Body of pancreas (tissue), 4 donors: ENCODE data around the gene PTPRM. TPM values are rescaled to one million over a fixed set of nuclear protein-coding genes. Genes with fewer than 3 reads are reported as not detected.
A peak's percentile ranks its signal among the peaks of the same experiment; 100 is the strongest.

Experiments
- ATAC-seq: fragments of 150-250 bp; one replicate; pipeline ENCODE4 v1.9.1; 2016
- DNase-seq, 4 donors: peaks; one replicate each; pipeline ENCODE4 v3.0.0-alpha.2; 2019
- H3K27ac ChIP-seq, 4 donors: fragments of 200-600 bp; sonication (generic); 1 replicate in 3 of 4; 2 replicates in 1 of 4; pipeline versions ENCODE4 v1.5.1 to v1.6.1; 2016 to 2019; ENCODE audit warnings: mild to moderate bottlenecking in 1 of 4, mixed read lengths in 1 of 4, moderate library complexity in 1 of 4
- H3K27me3 ChIP-seq, 2 donors: fragments of 200-600 bp; sonication (generic); one replicate each; pipeline ENCODE4 v1.6.0; 2016; ENCODE audit warnings: mild to moderate bottlenecking in 1 of 2
- H3K36me3 ChIP-seq, 2 donors: fragments of 200-600 bp; sonication (generic); replicated peaks in 1 of 2; 2 replicates each; pipeline ENCODE4 v1.5.1; 2016; ENCODE audit warnings: low read depth in 2 of 2; ENCODE audit not compliant: insufficient read depth in 1 of 2
- H3K4me1 ChIP-seq: fragments of 200-600 bp; sonication (generic); one replicate; pipeline ENCODE4 v1.6.0; 2016
- H3K4me3 ChIP-seq, 2 donors: fragments of 200-600 bp; sonication (generic); 1 replicate in 1 of 2; 2 replicates in 1 of 2; pipeline ENCODE4 v1.5.1; 2016 to 2019
- H3K9me3 ChIP-seq, 3 donors: fragments of 200-600 bp; sonication (generic); 1 replicate in 2 of 3; 2 replicates in 1 of 3; pipeline ENCODE4 v1.5.1; 2016
- POLR2A ChIP-seq, 3 donors: fragments of 450-650 bp; IDR thresholded peaks; one replicate each; pipeline ENCODE4 v1.6.1; 2016; ENCODE audit warnings: antibody characterized with exemption in 3 of 3, mild to moderate bottlenecking in 2 of 3
- WGBS, 2 donors: methylation state at CpG; one replicate each; pipeline ENCODE4 v1.1.5; 2017; 5-methylcytosine and 5-hydroxymethylcytosine counted together
- intact Hi-C: fragments of 100-400 bp; cut with DNase I; formaldehyde crosslinking; loops from one replicate; pipeline ENCODE4 v1.15.1; 2023
- total RNA-seq, 2 donors: library from RNA; depleted of rRNA; stranded (reverse); fragments of >200 nt; gene quantifications; one replicate each; pipeline ENCODE4 v1.1.0, GENCODE V29; 2016
- TF ChIP-seq, protein P1 (sequence below), 7 experiments: fragments of 450-650 bp in 4 of 7; fragments of 200-600 bp in 3 of 7; sonication (generic) in 3 of 7; IDR thresholded peaks; one replicate each; pipeline ENCODE4 v1.5.1; 2016 to 2019; ENCODE audit warnings: antibody characterized with exemption in 7 of 7

The PTPRM gene
- total RNA-seq, 2 donors from 2014 or later, result 38.2 to 48.0 TPM

DNA sequence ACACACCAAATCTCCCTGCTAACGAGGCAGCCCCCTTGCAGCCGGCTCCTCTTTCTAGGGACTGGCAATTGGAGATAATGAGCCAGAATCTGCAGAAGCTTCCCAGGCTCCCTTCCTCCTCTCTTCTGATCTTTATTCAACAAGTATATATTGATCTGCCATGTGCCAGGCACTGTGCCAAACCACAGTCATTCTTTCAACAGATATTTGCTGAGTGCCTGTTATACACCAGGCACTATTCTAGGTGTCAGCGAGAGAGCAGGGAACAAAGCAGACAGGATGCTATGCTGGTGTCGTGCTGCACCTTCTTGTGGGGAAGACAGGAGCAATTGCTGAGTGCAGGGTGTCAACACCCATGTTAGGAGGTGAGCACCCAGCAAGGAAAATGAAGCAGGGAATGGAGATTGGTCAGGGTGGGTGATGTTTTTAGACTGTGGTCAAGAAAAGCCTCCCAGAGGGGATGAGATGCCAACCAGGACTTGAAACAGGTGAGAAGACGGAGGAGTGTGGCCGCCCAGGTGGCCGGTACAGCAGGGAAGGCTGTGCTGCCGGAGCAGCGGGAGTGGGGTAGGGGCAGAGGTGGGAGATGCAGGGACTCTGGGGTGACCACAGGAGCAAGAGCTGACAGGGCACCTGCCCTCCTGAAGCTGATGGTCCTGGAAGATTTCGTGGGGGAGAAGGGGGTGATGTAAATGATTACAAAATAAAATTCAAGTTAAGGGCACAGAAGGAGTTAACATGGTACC, 734.5 kb downstream of the PTPRM start:
- Histone ChIP-seq H3K9me3 (no peaks in the 10 kb centered on the region), H3K4me1 (peaks cover 12% of the 10 kb centered on the region), H3K4me3 (no peak overlapping the region), H3K36me3 (no peaks in the 10 kb centered on the region), H3K27ac (no peak overlapping the region), H3K27me3 (no peaks in the 10 kb centered on the region)
- 73 to 76% methylated on average over 10 of the region's 10 CpGs for WGBS, 2 donors
- DNase-seq, result peak; percentile 55 to 78 (median 66)
- intact Hi-C loops, result no loop called here
- peak; percentile 63 for ATAC-seq
- TF ChIP-seq, protein P1, sequence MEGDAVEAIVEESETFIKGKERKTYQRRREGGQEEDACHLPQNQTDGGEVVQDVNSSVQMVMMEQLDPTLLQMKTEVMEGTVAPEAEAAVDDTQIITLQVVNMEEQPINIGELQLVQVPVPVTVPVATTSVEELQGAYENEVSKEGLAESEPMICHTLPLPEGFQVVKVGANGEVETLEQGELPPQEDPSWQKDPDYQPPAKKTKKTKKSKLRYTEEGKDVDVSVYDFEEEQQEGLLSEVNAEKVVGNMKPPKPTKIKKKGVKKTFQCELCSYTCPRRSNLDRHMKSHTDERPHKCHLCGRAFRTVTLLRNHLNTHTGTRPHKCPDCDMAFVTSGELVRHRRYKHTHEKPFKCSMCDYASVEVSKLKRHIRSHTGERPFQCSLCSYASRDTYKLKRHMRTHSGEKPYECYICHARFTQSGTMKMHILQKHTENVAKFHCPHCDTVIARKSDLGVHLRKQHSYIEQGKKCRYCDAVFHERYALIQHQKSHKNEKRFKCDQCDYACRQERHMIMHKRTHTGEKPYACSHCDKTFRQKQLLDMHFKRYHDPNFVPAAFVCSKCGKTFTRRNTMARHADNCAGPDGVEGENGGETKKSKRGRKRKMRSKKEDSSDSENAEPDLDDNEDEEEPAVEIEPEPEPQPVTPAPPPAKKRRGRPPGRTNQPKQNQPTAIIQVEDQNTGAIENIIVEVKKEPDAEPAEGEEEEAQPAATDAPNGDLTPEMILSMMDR (IDR thresholded peaks at IDR 0.05), result no peak
- TF ChIP-seq POLR2A (IDR thresholded peaks at IDR 0.05), result no peak

DNA sequence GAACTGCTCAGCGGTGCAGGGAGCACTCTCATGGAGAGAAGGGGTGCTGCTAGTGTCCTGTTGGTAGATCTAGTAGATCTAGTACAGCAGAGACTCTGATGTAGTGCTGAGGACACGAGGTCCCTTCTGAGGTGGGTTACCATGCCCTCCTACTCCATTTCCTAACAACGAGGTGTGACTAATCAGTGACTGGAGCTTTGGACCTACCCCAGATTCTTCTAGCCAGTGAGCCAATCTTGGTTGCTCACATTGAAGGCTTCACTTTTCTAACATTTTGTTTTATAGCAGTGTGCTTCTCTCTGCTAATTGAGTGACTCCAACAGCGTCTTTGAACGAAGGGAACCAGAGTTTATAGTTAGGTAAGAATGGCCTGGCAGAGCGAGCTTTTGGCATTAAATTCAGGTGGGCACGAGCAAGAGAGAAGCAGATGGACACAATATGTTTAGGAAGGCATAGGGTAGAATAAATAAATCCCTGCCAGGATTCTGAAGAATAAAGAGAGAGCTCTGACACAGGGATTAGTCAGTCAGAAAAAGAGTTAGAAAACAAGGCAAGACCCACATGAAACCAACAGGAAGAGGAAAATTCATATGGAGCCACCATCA, 736.1 kb downstream of the PTPRM start:
- 88 to 93% methylated on average over 7 of the region's 7 CpGs for WGBS, 2 donors

DNA sequence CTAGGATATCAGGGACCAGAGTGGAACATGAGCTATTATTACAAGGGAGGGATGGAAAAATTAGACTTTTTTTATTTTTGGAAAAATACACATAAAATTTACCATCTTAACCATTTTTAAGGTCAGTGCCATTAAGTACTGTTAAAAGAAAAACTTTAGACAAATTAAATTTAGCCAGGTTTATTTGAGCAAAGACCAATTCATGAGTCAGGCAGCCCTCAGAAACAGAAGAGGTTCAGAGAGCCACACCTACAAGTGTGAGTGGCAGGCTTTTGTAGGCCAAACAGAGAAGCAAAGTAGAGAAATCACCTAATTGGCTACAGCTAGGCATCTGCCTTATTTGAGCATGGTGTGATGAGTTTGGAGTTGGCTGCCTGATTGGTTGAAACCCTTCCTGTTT, 740.8 kb downstream of the PTPRM start:
- no peaks in the 10 kb centered on the region for H3K4me1 ChIP-seq
- H3K27ac ChIP-seq, result no peak overlapping the region
- no peak overlapping the region for H3K4me3 ChIP-seq
- TF ChIP-seq, protein P1 (IDR thresholded peaks at IDR 0.05), result no peak
- no peak for TF ChIP-seq POLR2A (IDR thresholded peaks at IDR 0.05)
- intact Hi-C loops, result no loop called here
- H3K36me3 ChIP-seq, result no peaks in the 10 kb centered on the region
- no peaks in the 10 kb centered on the region for H3K9me3 ChIP-seq
- ATAC-seq (no peak), DNase-seq (no peak)
- no peaks in the 10 kb centered on the region for H3K27me3 ChIP-seq

More for the DNA sequence above, 736.1 kb downstream of the PTPRM start:
- DNase-seq (no peak), ATAC-seq (no peak)
- no peaks in the 10 kb centered on the region for H3K27me3 ChIP-seq
- H3K9me3 ChIP-seq, result no peaks in the 10 kb centered on the region
- H3K27ac ChIP-seq, result no peak overlapping the region
- intact Hi-C loops, result no loop called here
- TF ChIP-seq, protein P1 (IDR thresholded peaks at IDR 0.05), result no peak
- TF ChIP-seq POLR2A (IDR thresholded peaks at IDR 0.05), result no peak
- peaks cover 12% of the 10 kb centered on the region for H3K4me1 ChIP-seq
- H3K36me3 ChIP-seq, result no peaks in the 10 kb centered on the region
- H3K4me3 ChIP-seq, result no peak overlapping the region

DNA sequence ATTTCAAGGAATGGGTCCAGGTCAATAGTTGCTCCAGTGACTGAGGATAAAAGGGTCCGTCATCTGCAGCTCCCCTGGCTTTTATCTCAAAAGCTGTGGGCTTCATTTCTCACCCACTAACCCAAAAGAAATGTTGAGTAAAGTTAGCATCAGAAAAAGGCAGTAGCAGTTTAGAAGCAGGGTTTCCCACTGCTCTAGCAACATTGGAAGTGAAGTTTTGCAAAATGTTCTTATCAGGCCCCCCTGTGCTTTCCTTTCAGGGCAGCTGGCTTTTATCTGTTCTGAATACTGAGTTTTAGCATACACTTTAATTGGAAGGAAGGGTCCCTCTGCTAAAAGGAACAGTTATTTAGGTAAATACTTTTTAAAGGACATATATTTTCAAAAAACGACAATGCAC, 745.9 kb downstream of the PTPRM start:
- intact Hi-C loops, result no loop called here
- Histone ChIP-seq H3K4me1 (no peaks in the 10 kb centered on the region), H3K4me3 (no peak overlapping the region), H3K27ac (no peak overlapping the region), H3K36me3 (no peaks in the 10 kb centered on the region), H3K9me3 (no peaks in the 10 kb centered on the region), H3K27me3 (no peaks in the 10 kb centered on the region)
- TF ChIP-seq, protein P1 (IDR thresholded peaks at IDR 0.05), result no peak
- no peak for TF ChIP-seq POLR2A (IDR thresholded peaks at IDR 0.05)
- WGBS, 2 donors, result 86 to 92% methylated on average over 2 of the region's 2 CpGs
- DNase-seq, result no peak
- no peak for ATAC-seq

DNA sequence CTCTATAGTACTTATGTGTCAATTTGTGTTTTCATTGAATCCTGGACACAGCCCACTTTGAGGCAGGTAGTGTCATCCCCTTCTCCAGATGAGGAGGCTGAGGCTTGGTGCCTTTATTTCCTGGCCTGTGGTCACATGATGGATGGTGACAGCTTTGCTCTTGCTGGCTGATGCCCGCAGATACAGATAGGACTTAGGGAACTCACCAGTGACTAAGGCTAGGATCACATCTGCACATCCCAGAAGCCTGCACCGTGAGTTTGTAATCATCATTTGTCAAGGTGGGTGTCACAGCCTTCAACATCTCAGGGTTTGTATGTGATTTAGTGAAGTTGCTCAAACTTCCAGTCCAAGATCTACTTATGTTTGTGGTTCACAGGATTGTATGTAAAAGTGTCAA, 747.0 kb downstream of the PTPRM start:
- no peaks in the 10 kb centered on the region for H3K27me3 ChIP-seq
- no peak for ATAC-seq
- intact Hi-C loops, result no loop called here

More for the DNA sequence above, 747.0 kb downstream of the PTPRM start:
- Histone ChIP-seq H3K9me3 (no peaks in the 10 kb centered on the region), H3K4me1 (no peaks in the 10 kb centered on the region), H3K4me3 (no peak overlapping the region), H3K36me3 (no peaks in the 10 kb centered on the region), H3K27ac (no peak overlapping the region)
- no peak for DNase-seq
- TF ChIP-seq, protein P1 (IDR thresholded peaks at IDR 0.05), result no peak
- TF ChIP-seq POLR2A (IDR thresholded peaks at IDR 0.05), result no peak
- 89 to 94% methylated on average over 2 of the region's 2 CpGs for WGBS, 2 donors
